ENCODE measurements around the gene GOLGA6L10.

DNA sequence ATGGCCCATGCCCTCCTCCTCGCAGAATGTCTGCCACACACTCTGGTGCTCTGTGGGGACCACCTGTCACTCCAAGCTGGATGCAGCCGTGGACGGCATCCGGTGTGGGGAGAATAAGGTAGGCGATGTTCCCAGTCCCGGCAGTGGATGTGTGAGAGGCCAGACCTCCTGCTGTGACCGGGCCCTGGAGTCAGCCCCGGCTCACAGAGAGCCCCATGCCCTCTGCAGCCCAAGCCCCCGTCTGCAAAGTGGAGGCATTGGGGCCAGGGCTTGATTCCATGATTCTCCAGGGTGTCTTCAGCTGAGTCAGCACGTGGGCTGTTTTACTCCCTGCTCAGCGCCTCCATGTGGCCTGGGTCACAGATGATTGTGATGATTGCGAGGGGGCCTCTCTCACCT lies 32.2 kb downstream of the GOLGA6L10 start:
- TF ChIP-seq, protein P1, sequence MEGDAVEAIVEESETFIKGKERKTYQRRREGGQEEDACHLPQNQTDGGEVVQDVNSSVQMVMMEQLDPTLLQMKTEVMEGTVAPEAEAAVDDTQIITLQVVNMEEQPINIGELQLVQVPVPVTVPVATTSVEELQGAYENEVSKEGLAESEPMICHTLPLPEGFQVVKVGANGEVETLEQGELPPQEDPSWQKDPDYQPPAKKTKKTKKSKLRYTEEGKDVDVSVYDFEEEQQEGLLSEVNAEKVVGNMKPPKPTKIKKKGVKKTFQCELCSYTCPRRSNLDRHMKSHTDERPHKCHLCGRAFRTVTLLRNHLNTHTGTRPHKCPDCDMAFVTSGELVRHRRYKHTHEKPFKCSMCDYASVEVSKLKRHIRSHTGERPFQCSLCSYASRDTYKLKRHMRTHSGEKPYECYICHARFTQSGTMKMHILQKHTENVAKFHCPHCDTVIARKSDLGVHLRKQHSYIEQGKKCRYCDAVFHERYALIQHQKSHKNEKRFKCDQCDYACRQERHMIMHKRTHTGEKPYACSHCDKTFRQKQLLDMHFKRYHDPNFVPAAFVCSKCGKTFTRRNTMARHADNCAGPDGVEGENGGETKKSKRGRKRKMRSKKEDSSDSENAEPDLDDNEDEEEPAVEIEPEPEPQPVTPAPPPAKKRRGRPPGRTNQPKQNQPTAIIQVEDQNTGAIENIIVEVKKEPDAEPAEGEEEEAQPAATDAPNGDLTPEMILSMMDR (conservative IDR thresholded peaks at IDR 0.05; ENCODE audit: low read depth, low read length) = no peak
- TF ChIP-seq EZH2 (IDR thresholded peaks at IDR 0.05; ENCODE audit: borderline replicate concordance, low read depth, low read length, poor library complexity, severe bottlenecking) = no peak

Measured in A673 (cell line).